ENCODE data around the gene CES3.
"Not testable (repeated sequence)": the region's sequence is repeated elsewhere in the genome, so short reads cannot be mapped to it uniquely, and the experiment has no call there.

Gene CES3

GRCh38 chr16:66932076-66932475, 29.0 kb upstream of the CES3 start:
- Histone ChIP-seq H2AFZ (ENCODE audit: low read depth, low read length, severe bottlenecking) (no peak overlapping the region), H3K9ac (ENCODE audit: low read length) (no peak overlapping the region), H4K20me1 (ENCODE audit: low read depth, low read length) (no peaks in the 10 kb centered on the region), H3K27ac (ENCODE audit: low read depth, low read length) (no peak overlapping the region), H3K79me2 (ENCODE audit: insufficient read depth, low read length) (peaks cover 12% of the 10 kb centered on the region), H3K4me3 (ENCODE audit: insufficient read depth, low read length, poor library complexity, severe bottlenecking) (no peak overlapping the region), H3K9me2 (replicated peaks; ENCODE audit: insufficient read depth, low read length) (no peaks in the 10 kb centered on the region), H3K27me3 (ENCODE audit: low read length) (no peaks in the 10 kb centered on the region), H3F3A (ENCODE audit: insufficient read depth) (0 out of 2 replicates have a peak, but pooled peaks cover 3% of the 10 kb centered on the region), H3K36me3 (ENCODE audit: low read length) (no peaks in the 10 kb centered on the region), H3K4me2 (ENCODE audit: low read depth, low read length, poor library complexity, severe bottlenecking) (no peak overlapping the region), H3K9me3 (ENCODE audit: insufficient read depth, low read length) (no peaks in the 10 kb centered on the region)
- no peak for TF ChIP-seq CTCF (IDR thresholded peaks at IDR 0.05; ENCODE audit: insufficient read depth, low read length, poor library complexity, severe bottlenecking)
- no peak for TF ChIP-seq EZH2phosphoT487 (conservative IDR thresholded peaks at IDR 0.05; ENCODE audit: low read length)

GRCh38 chr16:66933776-66934137, 27.3 kb upstream of the CES3 start:
- peak overlapping the region; percentile 83 for H3K9ac ChIP-seq (ENCODE audit: low read length)
- peak overlapping the region; percentile 27 for H3K27ac ChIP-seq (ENCODE audit: low read depth, low read length)
- peak overlapping the region; percentile 64 for H3K4me2 ChIP-seq (ENCODE audit: low read depth, low read length, poor library complexity, severe bottlenecking)
- TF ChIP-seq CTCF (IDR thresholded peaks at IDR 0.05; ENCODE audit: insufficient read depth, low read length, poor library complexity, severe bottlenecking): no peak
- no peak for TF ChIP-seq EZH2phosphoT487 (conservative IDR thresholded peaks at IDR 0.05; ENCODE audit: low read length)
- H3K9me2 ChIP-seq (replicated peaks; ENCODE audit: insufficient read depth, low read length): no peaks in the 10 kb centered on the region
- 0 out of 2 replicates have a peak, but pooled peaks cover 3% of the 10 kb centered on the region for H3F3A ChIP-seq (ENCODE audit: insufficient read depth)
- no peaks in the 10 kb centered on the region for H3K27me3 ChIP-seq (ENCODE audit: low read length)
- H3K9me3 ChIP-seq (ENCODE audit: insufficient read depth, low read length): no peaks in the 10 kb centered on the region
- no peaks in the 10 kb centered on the region for H3K36me3 ChIP-seq (ENCODE audit: low read length)
- H3K4me3 ChIP-seq (ENCODE audit: insufficient read depth, low read length, poor library complexity, severe bottlenecking): peak overlapping the region; percentile 79
- H3K79me2 ChIP-seq (ENCODE audit: insufficient read depth, low read length): peaks cover 12% of the 10 kb centered on the region
- H4K20me1 ChIP-seq (ENCODE audit: low read depth, low read length): no peaks in the 10 kb centered on the region
- H2AFZ ChIP-seq (ENCODE audit: low read depth, low read length, severe bottlenecking): peak overlapping the region; percentile 76

- Histone ChIP-seq H3K36me3 (ENCODE audit: low read length) (no peaks in the 10 kb centered on the region), H3K9me3 (ENCODE audit: insufficient read depth, low read length) (no peaks in the 10 kb centered on the region), H3K4me2 (ENCODE audit: low read depth, low read length, poor library complexity, severe bottlenecking) (peak within 1 kb of the TSS; percentile 64), H3K27ac (ENCODE audit: low read depth, low read length) (peak within 1 kb of the TSS; percentile 27), H4K20me1 (ENCODE audit: low read depth, low read length) (no peaks in the 10 kb centered on the region), H3K9ac (ENCODE audit: low read length) (peak within 1 kb of the TSS; percentile 83), H3K79me2 (ENCODE audit: insufficient read depth, low read length) (peaks cover 12% of the 10 kb centered on the region), H3K27me3 (ENCODE audit: low read length) (no peaks in the 10 kb centered on the region), H2AFZ (ENCODE audit: low read depth, low read length, severe bottlenecking) (peak within 1 kb of the TSS; percentile 76), H3K4me3 (ENCODE audit: insufficient read depth, low read length, poor library complexity, severe bottlenecking) (peak within 1 kb of the TSS; percentile 79), H3K9me2 (replicated peaks; ENCODE audit: insufficient read depth, low read length) (no peaks in the 10 kb centered on the region), H3F3A (ENCODE audit: insufficient read depth) (0 out of 2 replicates have a peak, but pooled peaks cover 3% of the 10 kb centered on the region)
- no peak for TF ChIP-seq CTCF (IDR thresholded peaks at IDR 0.05; ENCODE audit: insufficient read depth, low read length, poor library complexity, severe bottlenecking)
- TF ChIP-seq EZH2phosphoT487 (conservative IDR thresholded peaks at IDR 0.05; ENCODE audit: low read length): no peak
These were observed 26.8 kb upstream of the CES3 start, which contains the start of gene CIAO2B for GRCh38 chr16:66934138-66934838. CIAO2B (minus strand) TSS chr16:66934402; CDS start chr16:66934364, 38 bp downstream.

DNA sequence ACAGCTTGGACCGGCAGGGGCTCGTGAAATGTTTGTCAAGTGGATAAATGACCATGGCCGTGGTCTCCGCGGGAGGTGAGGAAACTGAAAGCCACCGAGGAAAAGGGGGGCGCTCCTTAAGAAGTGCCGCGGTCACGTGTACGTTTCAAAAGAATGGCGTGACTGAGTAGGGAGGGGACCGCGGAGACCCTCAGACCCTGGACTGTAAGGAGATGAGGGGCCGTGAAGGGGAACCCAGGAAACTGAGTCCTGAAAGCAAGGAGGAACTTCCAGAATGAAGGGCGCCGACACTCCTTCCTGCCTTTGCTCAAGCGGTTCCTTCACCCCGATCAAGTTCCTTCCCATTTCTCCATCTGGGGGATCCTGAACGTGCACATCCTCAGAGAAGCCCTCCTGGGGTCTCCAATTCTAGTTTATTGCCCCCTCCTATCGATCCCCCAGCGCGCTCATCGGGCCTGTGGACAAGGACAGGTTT, 26.2 kb upstream of the CES3 start:
- not testable (repeated sequence) for H3K27me3 ChIP-seq (ENCODE audit: low read length); H3F3A ChIP-seq (ENCODE audit: insufficient read depth); H3K9me2 ChIP-seq (replicated peaks; ENCODE audit: insufficient read depth, low read length); H4K20me1 ChIP-seq (ENCODE audit: low read depth, low read length); H3K36me3 ChIP-seq (ENCODE audit: low read length); H3K9me3 ChIP-seq (ENCODE audit: insufficient read depth, low read length)
- Histone ChIP-seq H3K4me3 (ENCODE audit: insufficient read depth, low read length, poor library complexity, severe bottlenecking) (peak overlapping the region; percentile 79), H3K79me2 (ENCODE audit: insufficient read depth, low read length) (peaks cover 12% of the 10 kb centered on the region), H3K9ac (ENCODE audit: low read length) (peak overlapping the region; percentile 83), H3K4me2 (ENCODE audit: low read depth, low read length, poor library complexity, severe bottlenecking) (peak overlapping the region; percentile 64), H3K27ac (ENCODE audit: low read depth, low read length) (peak overlapping the region; percentile 27; the same call in 1 of the 2 replicates), H2AFZ (ENCODE audit: low read depth, low read length, severe bottlenecking) (peak overlapping the region; percentile 76)
